Karpas-422 (cell line): ENCODE data around the gene PTGDS. TPM values are rescaled to one million over a fixed set of nuclear protein-coding genes. Genes with fewer than 3 reads are reported as not detected.

ENCODE experiments used
- DNase-seq: peaks from one replicate; pipeline ENCODE4 v3.0.0-alpha.2; 2015
- H2AFZ ChIP-seq: fragments of 200-600 bp; sonication (generic); 2 replicates; pipeline ENCODE4 v1.6.1; 2014; ENCODE audit warnings: antibody characterized with exemption, low read length, mixed read lengths
- H3K27ac ChIP-seq: fragments of 200-600 bp; sonication (generic); 2 replicates; pipeline ENCODE4 v1.5.1; 2014; ENCODE audit warnings: mild to moderate bottlenecking, low read length, moderate library complexity
- H3K27me3 ChIP-seq: fragments of 200-600 bp; sonication (generic); 2 replicates; pipeline ENCODE4 v1.6.1; 2014; ENCODE audit warnings: low read length, mixed read lengths
- H3K36me3 ChIP-seq: fragments of 200-600 bp; sonication (generic); 2 replicates; pipeline ENCODE4 v1.6.1; 2014; ENCODE audit warnings: low read length, mixed read lengths; ENCODE audit not compliant: insufficient read depth
- H3K4me1 ChIP-seq: fragments of 200-600 bp; sonication (generic); 2 replicates; pipeline ENCODE4 v1.6.1; 2014; ENCODE audit warnings: mild to moderate bottlenecking, low read length, mixed read lengths
- H3K4me2 ChIP-seq: fragments of 200-600 bp; sonication (generic); 2 replicates; pipeline ENCODE4 v1.6.1; 2014; ENCODE audit warnings: low read length, low read depth, mild to moderate bottlenecking; ENCODE audit not compliant: poor library complexity, severe bottlenecking
- H3K4me3 ChIP-seq: fragments of 200-600 bp; sonication (generic); 2 replicates; pipeline ENCODE4 v1.5.1; 2014; ENCODE audit warnings: mild to moderate bottlenecking, antibody characterized with exemption, low read length, mixed read lengths
- H3K79me2 ChIP-seq: fragments of 200-600 bp; sonication (generic); 2 replicates; pipeline ENCODE4 v1.6.1; 2014; ENCODE audit warnings: mild to moderate bottlenecking, low read length, mixed read lengths
- H3K9ac ChIP-seq: fragments of 200-600 bp; sonication (generic); 2 replicates; pipeline ENCODE4 v1.6.0; 2014; ENCODE audit warnings: low read length
- H3K9me2 ChIP-seq: fragments of 200-600 bp; sonication (generic), shearing (Covaris generic); replicated peaks from 2 replicates; pipeline ENCODE4 v1.6.0; 2014; ENCODE audit warnings: mild to moderate bottlenecking, low read length, moderate library complexity; ENCODE audit not compliant: insufficient read depth
- H3K9me3 ChIP-seq: fragments of 300-700, 200-600 bp; sonication (generic); 2 replicates; pipeline ENCODE4 v1.6.1; 2014; ENCODE audit warnings: low read length, mixed read lengths
- H4K20me1 ChIP-seq: fragments of 200-600 bp; sonication (generic); 2 replicates; pipeline ENCODE4 v1.6.1; 2014; ENCODE audit warnings: mild to moderate bottlenecking, antibody characterized with exemption, low read length, low read depth; ENCODE audit not compliant: insufficient read depth
- total RNA-seq: library from RNA; depleted of rRNA; stranded (reverse); fragments of >200 nt; shearing (Covaris generic); gene quantifications from 2 replicates; pipeline ENCODE4 v1.2.3, GENCODE V29; 2014; ENCODE audit warnings: low replicate concordance

PTGDS gene
- total RNA-seq, 1 experiment from 2014 or later = not detected

GRCh38 chr9:136953771-136954269 lies 23.5 kb upstream of the PTGDS start:
- Histone ChIP-seq H3K79me2 (no peaks in the 10 kb centered on the region), H4K20me1 (no peaks in the 10 kb centered on the region), H3K9me2 (no peaks in the 10 kb centered on the region), H2AFZ (no peak overlapping the region), H3K27ac (no peak overlapping the region), H3K4me1 (peaks cover 12% of the 10 kb centered on the region), H3K4me2 (no peak overlapping the region), H3K4me3 (no peak overlapping the region), H3K36me3 (no peaks in the 10 kb centered on the region), H3K9me3 (no peaks in the 10 kb centered on the region), H3K9ac (no peak overlapping the region), H3K27me3 (no peaks in the 10 kb centered on the region)
- DNase-seq = no peak

GRCh38 chr9:136954270-136955083 lies 22.8 kb upstream of the PTGDS start:
- Histone ChIP-seq H2AFZ (no peak overlapping the region), H4K20me1 (no peaks in the 10 kb centered on the region), H3K27me3 (no peaks in the 10 kb centered on the region), H3K36me3 (no peaks in the 10 kb centered on the region), H3K27ac (no peak overlapping the region), H3K9me3 (no peaks in the 10 kb centered on the region), H3K4me1 (peaks cover 8% of the 10 kb centered on the region), H3K4me2 (no peak overlapping the region), H3K9ac (no peak overlapping the region), H3K79me2 (no peaks in the 10 kb centered on the region), H3K4me3 (no peak overlapping the region), H3K9me2 (no peaks in the 10 kb centered on the region)
- no peak for DNase-seq

- H3K4me2 ChIP-seq = no peak overlapping the region
- no peaks in the 10 kb centered on the region for H3K36me3 ChIP-seq
- no peaks in the 10 kb centered on the region for H3K9me3 ChIP-seq
- H3K27ac ChIP-seq = no peak overlapping the region
- H3K79me2 ChIP-seq = no peaks in the 10 kb centered on the region
- no peak for DNase-seq
- no peaks in the 10 kb centered on the region for H3K9me2 ChIP-seq
- H3K4me1 ChIP-seq = peaks cover 3% of the 10 kb centered on the region
- H3K4me3 ChIP-seq = no peak overlapping the region
- no peaks in the 10 kb centered on the region for H4K20me1 ChIP-seq
- H3K9ac ChIP-seq = no peak overlapping the region
- H3K27me3 ChIP-seq = no peaks in the 10 kb centered on the region
- H2AFZ ChIP-seq = no peak overlapping the region
These were observed 21.9 kb upstream of the PTGDS start for GRCh38 chr9:136955202-136955942.

- H3K4me1 ChIP-seq = no peaks in the 10 kb centered on the region
- 0 out of 2 replicates have a peak, but pooled peaks cover 2% of the 10 kb centered on the region for H4K20me1 ChIP-seq
- H3K4me2 ChIP-seq = no peak overlapping the region
- no peaks in the 10 kb centered on the region for H3K9me2 ChIP-seq
- H3K27me3 ChIP-seq = no peaks in the 10 kb centered on the region
- H3K79me2 ChIP-seq = no peaks in the 10 kb centered on the region
- H2AFZ ChIP-seq = no peak overlapping the region
- DNase-seq = no peak
- no peak overlapping the region for H3K4me3 ChIP-seq
- no peaks in the 10 kb centered on the region for H3K36me3 ChIP-seq
- no peaks in the 10 kb centered on the region for H3K9me3 ChIP-seq
- no peak overlapping the region for H3K27ac ChIP-seq
- no peak overlapping the region for H3K9ac ChIP-seq
These were observed 21.4 kb upstream of the PTGDS start for GRCh38 chr9:136955943-136956335.

GRCh38 chr9:136956604-136957003 lies 20.7 kb upstream of the PTGDS start:
- Histone ChIP-seq H3K4me3 (no peak overlapping the region), H4K20me1 (0 out of 2 replicates have a peak, but pooled peaks cover 3% of the 10 kb centered on the region), H3K36me3 (no peaks in the 10 kb centered on the region), H3K79me2 (no peaks in the 10 kb centered on the region), H3K9me3 (no peaks in the 10 kb centered on the region), H2AFZ (no peak overlapping the region), H3K9ac (no peak overlapping the region), H3K9me2 (no peaks in the 10 kb centered on the region), H3K27me3 (no peaks in the 10 kb centered on the region), H3K27ac (no peak overlapping the region), H3K4me2 (no peak overlapping the region), H3K4me1 (no peaks in the 10 kb centered on the region)
- no peak for DNase-seq

- H3K9ac ChIP-seq = no peak overlapping the region
- no peaks in the 10 kb centered on the region for H3K36me3 ChIP-seq
- no peaks in the 10 kb centered on the region for H3K27me3 ChIP-seq
- no peak overlapping the region for H3K4me2 ChIP-seq
- H3K27ac ChIP-seq = no peak overlapping the region
- no peaks in the 10 kb centered on the region for H3K4me1 ChIP-seq
- 0 out of 2 replicates have a peak, but pooled peaks cover 3% of the 10 kb centered on the region for H4K20me1 ChIP-seq
- DNase-seq = no peak
- no peak overlapping the region for H2AFZ ChIP-seq
- no peaks in the 10 kb centered on the region for H3K9me3 ChIP-seq
- H3K9me2 ChIP-seq = no peaks in the 10 kb centered on the region
- no peak overlapping the region for H3K4me3 ChIP-seq
- H3K79me2 ChIP-seq = no peaks in the 10 kb centered on the region
These were observed 19.8 kb upstream of the PTGDS start for GRCh38 chr9:136957461-136957860.

GRCh38 chr9:136957901-136958300 lies 19.4 kb upstream of the PTGDS start:
- no peak for DNase-seq
- Histone ChIP-seq H3K79me2 (no peaks in the 10 kb centered on the region), H2AFZ (no peak overlapping the region), H3K27me3 (no peaks in the 10 kb centered on the region), H3K36me3 (no peaks in the 10 kb centered on the region), H4K20me1 (0 out of 2 replicates have a peak, but pooled peaks cover 3% of the 10 kb centered on the region), H3K4me2 (no peak overlapping the region), H3K27ac (no peak overlapping the region), H3K9ac (no peak overlapping the region), H3K9me3 (no peaks in the 10 kb centered on the region), H3K9me2 (no peaks in the 10 kb centered on the region), H3K4me1 (no peaks in the 10 kb centered on the region), H3K4me3 (no peak overlapping the region)

GRCh38 chr9:136958473-136958872 lies 18.8 kb upstream of the PTGDS start:
- H3K36me3 ChIP-seq = no peaks in the 10 kb centered on the region
- no peak overlapping the region for H3K9ac ChIP-seq
- H2AFZ ChIP-seq = no peak overlapping the region
- no peaks in the 10 kb centered on the region for H3K9me3 ChIP-seq
- no peaks in the 10 kb centered on the region for H3K79me2 ChIP-seq
- H3K4me3 ChIP-seq = no peak overlapping the region
- H3K9me2 ChIP-seq = no peaks in the 10 kb centered on the region
- no peaks in the 10 kb centered on the region for H3K4me1 ChIP-seq
- H4K20me1 ChIP-seq = 0 out of 2 replicates have a peak, but pooled peaks cover 3% of the 10 kb centered on the region
- H3K27ac ChIP-seq = no peak overlapping the region
- no peak for DNase-seq
- H3K27me3 ChIP-seq = no peaks in the 10 kb centered on the region
- H3K4me2 ChIP-seq = no peak overlapping the region
